PFSK-1 (cell line): Measurements from ENCODE around the gene GRID1.

ENCODE experiments used
- FOXP2 ChIP-seq: optimal IDR thresholded peaks from 2 replicates; pipeline ENCODE3; 2011; ENCODE audit warnings: borderline replicate concordance, control low read depth, inconsistent platforms; ENCODE audit not compliant: insufficient read depth; ENCODE audit errors: extremely low read length, extremely low read depth
- POLR2AphosphoS5 ChIP-seq: IDR thresholded peaks from 2 replicates; pipeline ENCODE4 v1.6.1; 2012; ENCODE audit warnings: low read depth, mild to moderate bottlenecking, control low read depth, low read length, moderate library complexity
- SIN3A ChIP-seq: IDR thresholded peaks from 2 replicates; pipeline ENCODE4 v1.6.1; 2012; ENCODE audit warnings: mild to moderate bottlenecking, low read length, moderate library complexity, borderline replicate concordance; ENCODE audit not compliant: insufficient read depth
- TAF1 ChIP-seq: IDR thresholded peaks from 2 replicates; pipeline ENCODE4 v1.6.1; 2012; ENCODE audit warnings: low read length, control low read depth, borderline replicate concordance; ENCODE audit not compliant: insufficient read depth
- TF ChIP-seq, protein P1 (sequence below), 2 experiments: IDR thresholded peaks; 2 replicates each; pipeline versions ENCODE4 v1.6.1 to v1.8.0; 2011 to 2012; ENCODE audit warnings: low read depth in 2 of 2, low read length in 2 of 2, control low read depth in 1 of 2, inconsistent platforms in 1 of 2, mild to moderate bottlenecking in 1 of 2, moderate library complexity in 1 of 2; ENCODE audit not compliant: insufficient read depth in 1 of 2

Gene GRID1

DNA sequence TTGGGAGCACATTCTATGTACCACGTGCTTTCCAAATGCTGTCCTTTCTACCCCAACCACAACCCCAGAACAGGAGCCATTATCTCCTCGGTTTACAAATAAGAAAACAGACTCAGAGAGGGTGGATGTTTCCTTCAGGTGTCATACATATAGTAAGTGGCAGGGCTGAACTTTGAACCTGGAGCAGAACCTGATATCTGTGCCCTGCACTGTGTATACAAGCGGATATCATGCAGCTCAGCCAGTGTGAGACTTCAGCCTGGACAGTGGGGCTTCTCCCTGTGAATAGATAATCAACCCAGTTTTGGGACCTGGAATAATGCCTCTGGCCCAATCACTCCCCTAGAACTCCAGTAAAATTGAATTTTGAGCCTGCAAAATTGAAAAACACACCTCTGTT lies 341.1 kb downstream of the GRID1 start:
- TF ChIP-seq SIN3A (no peak), TAF1 (no peak), POLR2AphosphoS5 (no peak), FOXP2 (no peak)
- TF ChIP-seq, protein P1, sequence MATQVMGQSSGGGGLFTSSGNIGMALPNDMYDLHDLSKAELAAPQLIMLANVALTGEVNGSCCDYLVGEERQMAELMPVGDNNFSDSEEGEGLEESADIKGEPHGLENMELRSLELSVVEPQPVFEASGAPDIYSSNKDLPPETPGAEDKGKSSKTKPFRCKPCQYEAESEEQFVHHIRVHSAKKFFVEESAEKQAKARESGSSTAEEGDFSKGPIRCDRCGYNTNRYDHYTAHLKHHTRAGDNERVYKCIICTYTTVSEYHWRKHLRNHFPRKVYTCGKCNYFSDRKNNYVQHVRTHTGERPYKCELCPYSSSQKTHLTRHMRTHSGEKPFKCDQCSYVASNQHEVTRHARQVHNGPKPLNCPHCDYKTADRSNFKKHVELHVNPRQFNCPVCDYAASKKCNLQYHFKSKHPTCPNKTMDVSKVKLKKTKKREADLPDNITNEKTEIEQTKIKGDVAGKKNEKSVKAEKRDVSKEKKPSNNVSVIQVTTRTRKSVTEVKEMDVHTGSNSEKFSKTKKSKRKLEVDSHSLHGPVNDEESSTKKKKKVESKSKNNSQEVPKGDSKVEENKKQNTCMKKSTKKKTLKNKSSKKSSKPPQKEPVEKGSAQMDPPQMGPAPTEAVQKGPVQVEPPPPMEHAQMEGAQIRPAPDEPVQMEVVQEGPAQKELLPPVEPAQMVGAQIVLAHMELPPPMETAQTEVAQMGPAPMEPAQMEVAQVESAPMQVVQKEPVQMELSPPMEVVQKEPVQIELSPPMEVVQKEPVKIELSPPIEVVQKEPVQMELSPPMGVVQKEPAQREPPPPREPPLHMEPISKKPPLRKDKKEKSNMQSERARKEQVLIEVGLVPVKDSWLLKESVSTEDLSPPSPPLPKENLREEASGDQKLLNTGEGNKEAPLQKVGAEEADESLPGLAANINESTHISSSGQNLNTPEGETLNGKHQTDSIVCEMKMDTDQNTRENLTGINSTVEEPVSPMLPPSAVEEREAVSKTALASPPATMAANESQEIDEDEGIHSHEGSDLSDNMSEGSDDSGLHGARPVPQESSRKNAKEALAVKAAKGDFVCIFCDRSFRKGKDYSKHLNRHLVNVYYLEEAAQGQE (IDR thresholded peaks at IDR 0.05; ENCODE audit: insufficient read depth in 1 of 2, low read depth in 2 of 2, low read length in 2 of 2), result no peak

DNA sequence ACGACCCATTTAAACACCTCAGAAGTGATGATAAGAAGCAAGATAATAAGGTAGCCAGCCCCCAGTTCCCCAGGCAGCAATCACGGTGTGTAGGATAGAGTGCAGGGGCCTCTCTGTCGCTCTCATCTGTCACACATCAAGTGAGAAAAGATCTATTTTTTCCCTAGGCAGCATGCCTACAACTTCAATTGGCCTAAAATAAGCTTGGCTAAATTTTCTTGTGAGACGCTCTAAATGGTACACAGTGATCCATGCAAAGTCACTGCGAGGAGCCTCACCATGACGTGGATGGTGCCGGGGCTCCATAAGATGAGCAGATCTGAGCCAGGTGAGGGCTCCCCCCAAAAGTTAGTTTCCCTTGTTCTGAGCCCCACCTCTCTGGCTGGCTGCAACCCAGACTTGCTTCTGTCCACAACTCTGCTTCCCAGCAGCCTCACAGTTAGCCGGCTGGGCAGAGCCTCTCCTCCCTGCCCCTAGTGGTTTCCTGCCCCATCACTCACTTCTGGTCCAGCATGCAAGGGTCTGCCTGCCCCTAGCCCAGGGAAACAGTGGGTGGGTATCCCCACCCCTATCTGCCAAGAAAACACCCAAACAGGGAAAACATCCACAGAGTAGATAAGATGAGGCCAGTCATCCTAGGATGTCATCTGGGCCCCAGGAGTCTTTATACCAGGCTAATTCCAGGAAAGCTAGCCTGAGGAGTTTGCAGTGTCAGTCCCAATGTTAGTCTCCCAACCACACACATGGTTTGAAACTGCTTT lies 342.1 kb downstream of the GRID1 start:
- TF ChIP-seq, protein P1 (IDR thresholded peaks at IDR 0.05; ENCODE audit: insufficient read depth in 1 of 2, low read depth in 2 of 2, low read length in 2 of 2), result no peak
- no peak for TF ChIP-seq SIN3A
- TF ChIP-seq POLR2AphosphoS5, result no peak
- TF ChIP-seq TAF1, result no peak

DNA sequence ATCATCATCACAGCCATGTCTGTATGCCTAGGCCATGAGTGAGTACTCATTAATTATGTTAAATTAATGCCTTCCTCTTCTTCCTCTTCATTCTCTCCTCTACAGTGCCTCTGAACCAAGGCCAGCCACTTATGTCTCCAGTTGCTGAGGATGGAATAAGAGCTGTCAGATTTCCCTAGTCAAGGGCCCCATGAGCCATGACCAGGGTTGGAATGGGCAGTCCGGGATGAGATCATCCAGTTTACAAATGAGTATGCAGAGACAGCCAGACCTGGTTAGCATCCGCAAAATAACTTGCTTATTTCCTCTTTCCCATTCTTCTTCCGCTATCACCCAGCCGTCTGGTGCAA lies 342.7 kb downstream of the GRID1 start:
- TF ChIP-seq, protein P1 (IDR thresholded peaks at IDR 0.05; ENCODE audit: insufficient read depth in 1 of 2, low read depth in 2 of 2, low read length in 2 of 2), result no peak
- TF ChIP-seq POLR2AphosphoS5 (no peak), FOXP2 (no peak), TAF1 (no peak), SIN3A (no peak)

DNA sequence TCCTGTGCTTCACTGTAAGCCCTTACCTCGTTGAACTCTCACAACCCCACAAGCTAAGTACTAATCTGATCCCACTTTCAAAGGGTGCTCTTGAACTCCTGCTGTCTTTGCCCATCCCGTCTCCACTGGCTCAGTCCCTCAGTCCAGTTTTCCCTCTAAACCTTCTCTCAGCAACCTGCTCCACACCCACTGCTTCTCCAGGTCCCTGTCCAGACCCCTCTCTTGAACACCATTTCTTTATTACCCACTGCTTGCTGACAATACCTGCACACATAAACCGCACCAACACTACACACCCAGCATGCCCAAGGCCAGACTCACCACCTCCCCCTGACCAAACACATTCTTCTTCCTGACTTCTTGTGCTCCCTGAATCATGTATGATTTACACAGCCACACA lies 343.3 kb downstream of the GRID1 start:
- TF ChIP-seq SIN3A, result no peak
- TF ChIP-seq TAF1, result no peak
- no peak for TF ChIP-seq FOXP2
- TF ChIP-seq, protein P1 (IDR thresholded peaks at IDR 0.05; ENCODE audit: insufficient read depth in 1 of 2, low read depth in 2 of 2, low read length in 2 of 2), result no peak
- TF ChIP-seq POLR2AphosphoS5, result no peak

DNA sequence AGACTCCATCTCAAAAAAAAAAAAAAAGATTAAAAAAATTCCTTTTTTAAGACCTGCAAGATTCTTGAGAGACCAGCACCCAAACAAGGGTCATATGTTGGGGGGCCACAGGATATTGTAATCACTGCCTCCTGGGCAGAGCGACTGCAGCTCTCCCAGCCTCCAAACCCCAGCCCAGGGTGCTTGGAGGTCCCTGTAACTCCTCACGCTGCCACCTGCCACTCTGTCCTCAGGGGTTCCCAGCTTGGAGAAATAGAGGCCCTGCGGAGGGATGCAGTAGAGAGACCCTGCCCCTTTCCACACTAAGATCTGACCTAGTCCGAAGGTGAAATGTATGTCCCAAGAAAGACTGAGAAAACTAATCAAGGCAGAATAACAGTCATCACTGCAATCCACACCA lies 343.7 kb downstream of the GRID1 start:
- TF ChIP-seq FOXP2, result no peak
- TF ChIP-seq, protein P1 (IDR thresholded peaks at IDR 0.05; ENCODE audit: insufficient read depth in 1 of 2, low read depth in 2 of 2, low read length in 2 of 2), result no peak
- no peak for TF ChIP-seq TAF1
- no peak for TF ChIP-seq SIN3A
- TF ChIP-seq POLR2AphosphoS5, result no peak
